ENCODE data around the gene RHBG.

RHBG gene

DNA sequence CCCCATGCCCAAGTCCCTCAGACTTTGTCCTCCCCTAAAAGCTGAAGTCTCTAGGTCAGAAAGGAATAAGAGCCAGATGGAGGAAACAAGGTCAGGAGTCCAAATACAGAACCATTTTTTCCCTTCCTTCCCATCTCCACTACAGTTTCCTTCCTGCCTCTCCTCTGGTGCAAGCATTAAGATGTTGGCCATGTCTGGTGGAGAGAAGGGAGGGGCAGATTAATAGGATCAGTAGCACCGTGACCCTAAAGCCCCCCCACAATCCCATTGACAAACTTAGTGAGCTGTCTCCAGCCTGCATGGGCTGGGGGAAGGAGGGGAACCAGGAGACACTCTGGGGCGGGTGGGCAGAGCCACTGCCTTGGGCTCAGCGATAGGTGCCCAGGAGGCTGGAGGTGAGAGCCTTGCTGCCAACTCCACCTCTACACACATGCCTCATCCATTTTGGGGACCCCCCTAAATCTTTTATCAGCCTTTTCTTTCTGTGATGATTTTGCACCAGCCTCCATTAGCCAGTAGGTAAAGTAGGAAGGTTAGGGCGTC is 59.8 kb downstream of the RHBG start:
- DNase-seq = no peak

DNA sequence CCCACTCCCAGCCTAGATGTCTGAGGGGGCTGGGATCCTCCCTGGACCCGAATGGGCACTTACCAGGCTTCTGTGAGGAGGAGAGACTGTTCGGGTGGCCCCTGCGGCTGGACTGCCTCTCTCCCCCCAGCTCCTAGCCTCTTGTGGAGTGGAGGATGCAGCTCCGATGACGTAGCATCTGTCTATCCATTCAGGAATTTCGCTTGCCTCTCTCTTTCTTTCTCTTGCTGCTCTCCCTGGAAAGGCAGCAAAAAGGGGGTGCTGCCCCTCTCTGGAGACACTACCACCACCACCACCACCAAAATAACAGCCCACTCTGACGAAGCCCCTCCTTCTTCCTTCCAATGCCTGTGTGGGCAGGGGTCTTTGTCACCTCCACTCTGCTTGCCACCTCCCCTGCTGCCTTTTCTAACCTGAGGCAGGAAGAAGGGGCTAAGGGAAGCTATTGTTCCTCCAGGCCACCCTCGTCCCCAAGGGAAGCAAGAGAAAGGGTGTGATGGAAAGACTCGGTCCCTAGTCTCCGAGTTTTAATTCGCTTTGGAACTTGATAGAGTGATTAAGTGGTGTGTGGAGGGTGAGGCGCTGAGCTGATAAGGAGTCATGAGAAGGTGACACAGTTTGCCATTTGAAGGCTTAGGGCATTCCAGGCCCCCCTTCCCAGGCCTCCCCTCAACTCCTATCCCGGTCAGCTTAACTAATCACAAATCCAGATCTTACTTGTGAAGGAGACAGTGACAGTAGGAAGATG is 60.5 kb downstream of the RHBG start:
- DNase-seq = no peak

- DNase-seq = no peak
Observed at GRCh38 chr1:156430303-156430702, 61.3 kb downstream of the RHBG start.

DNA sequence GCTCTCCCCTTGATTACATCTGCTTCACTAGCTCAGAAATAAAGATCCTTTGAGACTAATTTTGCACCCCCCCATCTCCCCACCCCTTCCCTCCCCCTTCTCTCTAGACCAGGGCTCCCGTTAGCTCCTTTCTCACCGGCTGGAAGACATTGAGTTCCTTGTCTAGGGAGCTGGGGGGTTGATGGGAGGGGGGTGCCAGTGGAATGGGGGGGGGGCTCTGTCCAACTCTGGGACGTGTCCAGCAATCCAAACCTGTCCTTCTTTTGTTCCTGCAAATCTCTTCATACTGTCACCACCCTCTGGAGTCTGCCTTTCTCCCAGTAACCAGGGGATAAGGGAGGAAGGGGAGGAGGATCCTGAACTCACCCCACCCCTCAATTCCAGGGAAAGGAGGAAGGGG is 61.9 kb downstream of the RHBG start:
- DNase-seq = no peak

- no peak for DNase-seq
Observed at GRCh38 chr1:156431366-156431765, 62.4 kb downstream of the RHBG start.

DNA sequence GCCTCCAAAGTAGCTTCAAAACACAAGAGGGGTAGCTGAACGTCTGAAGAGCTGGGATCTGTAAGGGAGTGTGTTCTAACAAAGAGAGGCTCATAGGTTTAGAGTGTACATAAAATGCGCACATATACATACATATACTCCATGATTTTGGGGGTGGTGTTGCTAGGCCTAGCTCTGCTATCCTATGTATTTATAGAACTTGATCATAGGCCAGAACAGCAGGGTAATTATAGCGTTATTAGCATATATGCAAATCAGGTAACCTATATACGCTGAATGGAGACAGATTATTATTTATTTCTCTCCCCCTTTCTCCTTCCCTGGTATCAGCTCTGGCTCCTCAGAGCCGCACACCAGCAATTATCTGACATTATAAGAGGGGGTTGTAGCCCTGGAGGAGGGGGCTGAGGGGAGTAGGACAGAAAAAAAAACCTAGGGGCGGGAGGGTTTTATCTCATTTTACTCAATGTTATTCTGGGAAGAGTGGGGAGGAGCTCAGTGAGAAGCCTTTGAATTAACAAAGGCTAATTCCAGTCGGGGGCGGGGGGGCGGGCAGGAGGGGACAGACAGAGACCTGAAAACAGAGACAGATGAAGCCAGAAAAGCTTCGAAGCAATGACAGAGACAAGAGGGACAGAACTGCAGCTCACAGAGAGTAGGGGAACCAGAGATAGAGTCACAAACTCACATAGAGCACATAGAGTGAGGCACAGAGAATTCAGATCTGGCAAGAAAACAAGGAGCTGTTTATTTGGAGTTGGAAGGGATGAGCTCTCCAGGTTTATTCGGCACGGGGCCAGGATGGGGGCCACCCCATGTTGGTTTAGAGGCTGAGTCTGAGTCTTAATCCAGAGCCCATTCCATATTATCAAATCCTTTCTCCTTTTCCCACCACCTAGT is 63.0 kb downstream of the RHBG start:
- DNase-seq = no peak

DNA sequence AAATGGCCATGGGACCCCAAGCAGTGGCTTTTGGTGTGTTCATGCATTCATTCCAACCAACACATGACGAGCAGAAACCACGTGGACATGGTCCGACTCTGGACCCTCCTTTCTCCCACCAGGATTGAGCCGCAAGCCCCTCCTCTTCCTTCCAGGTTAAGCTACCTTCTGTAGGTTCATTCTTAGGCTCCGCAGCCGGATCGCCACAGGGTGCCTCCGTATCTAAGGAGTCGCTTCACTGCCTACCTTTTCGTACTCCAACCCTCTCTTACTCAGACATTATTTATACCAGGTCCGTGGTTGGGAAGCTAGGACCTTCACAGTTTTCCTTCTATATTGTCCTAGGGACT is 63.6 kb downstream of the RHBG start:
- no peak for DNase-seq

GRCh38 chr1:156433032-156433431 is 64.0 kb downstream of the RHBG start:
- DNase-seq = no peak

GRCh38 chr1:156433602-156434001 is 64.6 kb downstream of the RHBG start:
- DNase-seq = no peak
